Measurements from ENCODE around the gene COL21A1. TPM values are rescaled to one million over a fixed set of nuclear protein-coding genes. Genes with fewer than 3 reads are reported as not detected.

The COL21A1 gene
- total and polyA plus RNA-seq, 2 of the 4 experiments (the other 2 are of a cell fraction), result 0.05 TPM; not detected in 1

- ChIA-PET POLR2A (ENCODE audit: unreplicated experiment) (no interaction called here), CTCF (no interaction called here)
- no CpG with 5 or more reads among the region's 4 CpGs for WGBS, 2 experiments (ENCODE audit: extremely low coverage in 2 of 2, insufficient read length in 1 of 2)
- Histone ChIP-seq H3K56ac (ENCODE audit: extremely low read depth, insufficient read depth, low read length) (no peak overlapping the region), H4K8ac (ENCODE audit: low read depth in 2 of 2, low read length in 2 of 2) (no peak overlapping the region), H3K9me3 (ENCODE audit: control insufficient read depth, insufficient read depth, low read length) (no peaks in the 10 kb centered on the region), H3K9ac (ENCODE audit: low read depth, low read length) (no peak overlapping the region), H3K4me3 (ENCODE audit: insufficient read depth, low read depth, low read length) (no peak overlapping the region), H3K14ac (replicated peaks; ENCODE audit: low read depth, low read length) (no peak overlapping the region), H4K20me1 (ENCODE audit: insufficient read depth, low read length) (no peaks in the 10 kb centered on the region), H2BK120ac (ENCODE audit: low read depth, low read length) (no peak overlapping the region), H3K27ac (ENCODE audit: insufficient read depth, low read length) (no peak overlapping the region), H3K18ac (ENCODE audit: low read depth, low read length) (no peak overlapping the region), H3K4me2 (ENCODE audit: low read depth, low read length) (no peak overlapping the region), H2AFZ (replicated peaks; ENCODE audit: low read length, poor library complexity) (no peak overlapping the region), H2BK5ac (ENCODE audit: low read depth, low read length, poor library complexity, severe bottlenecking) (no peak overlapping the region), H2BK20ac (ENCODE audit: low read depth, low read length) (no peak overlapping the region), H3K4ac (ENCODE audit: low read depth, low read length) (no peak overlapping the region), H2BK15ac (ENCODE audit: low read depth, low read length) (no peak overlapping the region), H3K9me1 (ENCODE audit: insufficient read depth, low read length) (no peaks in the 10 kb centered on the region), H3K23ac (ENCODE audit: low read depth, low read length) (no peak overlapping the region), H2AK9ac (replicated peaks; ENCODE audit: low read depth, low read length, poor library complexity) (no peak overlapping the region), H4K91ac (ENCODE audit: insufficient read depth, low read depth, low read length) (no peak overlapping the region), H3K4me1 (ENCODE audit: control insufficient read depth, insufficient read depth, low read length) (no peaks in the 10 kb centered on the region; the same call in 1 of the 2 replicates), H3K79me1 (ENCODE audit: low read depth in 1 of 2, low read length in 2 of 2) (no peaks in the 10 kb centered on the region), H3K27me3 (ENCODE audit: control insufficient read depth, insufficient read depth, low read length) (no peaks in the 10 kb centered on the region), H4K5ac (ENCODE audit: low read depth, low read length) (no peak overlapping the region), H2AK5ac (ENCODE audit: low read depth, low read length) (no peak overlapping the region), H3K36me3 (ENCODE audit: control insufficient read depth, insufficient read depth, low read length) (no peaks in the 10 kb centered on the region)
- DNase-seq, result no peak
- no peak for TF ChIP-seq FOS (IDR thresholded peaks at IDR 0.05; ENCODE audit: low read depth, low read length)
- ATAC-seq (ENCODE audit: low read depth), result no peak
- intact Hi-C loops (cut with micrococcal nuclease), result no loop called here
- dilution Hi-C loops (cut with HindIII; ENCODE audit: low sequenced_read_pairs, unreplicated experiment), result no loop called here
- in situ Hi-C loops (cut with MboI; ENCODE audit: low sequenced_read_pairs), result no loop called here
- no TSS peak for BruUV-seq (replicated peaks)
These were observed 91.7 kb downstream of the COL21A1 start for GRCh38 chr6:56155634-56156141.

Measured in IMR-90 (cell line).